ENCODE measurements around the gene NAA35. TPM values are rescaled to one million over a fixed set of nuclear protein-coding genes. Genes with fewer than 3 reads are reported as not detected.

NAA35 gene
- total and polyA plus RNA-seq, 2 experiments from 2014 or later = 19.7 to 22.0 TPM

DNA sequence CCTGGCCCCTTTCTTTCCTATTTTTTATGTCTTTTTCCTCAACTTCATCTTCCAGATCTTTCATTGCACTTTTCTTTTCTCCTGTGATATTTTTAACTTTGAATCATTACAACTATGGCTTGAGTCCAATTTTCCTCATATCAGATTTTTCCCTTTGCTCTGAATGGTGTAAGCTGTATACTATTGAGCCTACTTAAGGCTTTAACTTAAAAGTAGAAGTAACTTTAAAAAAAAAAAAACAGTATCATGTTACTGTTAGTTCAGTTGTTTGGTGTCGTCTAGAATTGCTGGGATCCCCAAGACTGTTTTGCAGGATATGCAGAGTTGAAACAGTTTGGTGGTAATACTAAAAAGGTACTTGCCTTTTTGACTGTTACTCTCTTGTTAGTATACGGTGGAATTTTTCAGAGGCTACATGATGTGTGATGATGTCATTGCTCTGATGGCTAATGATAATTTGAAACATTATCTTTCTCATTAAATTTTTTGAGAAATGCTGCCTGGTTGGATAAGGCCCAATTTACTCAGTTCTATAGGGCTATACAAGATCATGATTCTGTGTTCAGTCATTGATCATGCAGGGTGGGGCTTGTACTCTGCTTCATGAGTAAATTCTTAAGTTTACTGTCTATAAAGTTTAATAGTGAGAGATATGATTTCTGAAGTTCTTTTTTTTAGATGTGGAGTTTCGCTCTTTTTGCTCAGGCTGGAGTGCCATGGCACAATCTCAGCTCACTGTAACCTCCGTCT, 8.8 kb downstream of the NAA35 start:
- Histone ChIP-seq H3K27me3 (replicated peaks; ENCODE audit: insufficient read depth) (no peaks in the 10 kb centered on the region), H3F3A (ENCODE audit: insufficient read depth) (no peaks in the 10 kb centered on the region), H3K36me3 (ENCODE audit: low read depth) (peaks cover 44% of the 10 kb centered on the region; the same call in 1 of the 2 replicates), H4K20me1 (ENCODE audit: insufficient read depth) (no peaks in the 10 kb centered on the region), H3K4me1 (ENCODE audit: insufficient read depth) (no peaks in the 10 kb centered on the region), H3K4me2 (ENCODE audit: unreplicated experiment) (no peak overlapping the region), H3K9ac (no peak overlapping the region), H2AFZ (no peak overlapping the region), H3K4me3 (no peak overlapping the region), H3K27ac (no peak overlapping the region), H3K79me2 (ENCODE audit: insufficient read depth) (peaks cover 100% of the 10 kb centered on the region), H3K9me3 (ENCODE audit: low read depth) (no peaks in the 10 kb centered on the region), H3K9me2 (ENCODE audit: insufficient read depth) (no peaks in the 10 kb centered on the region)
- in situ Hi-C loops (cut with MboI) = no loop called here
- TF ChIP-seq EZH2phosphoT487 (IDR thresholded peaks at IDR 0.05; ENCODE audit: insufficient read depth, low read depth) (no peak), EZH2 (IDR thresholded peaks at IDR 0.05; ENCODE audit: insufficient read depth, poor library complexity, severe bottlenecking) (no peak)
- 77 to 80% methylated on average over 4 of the region's 4 CpGs for WGBS, 2 experiments (ENCODE audit: low coverage in 1 of 2, low lambda C conversion rate in 2 of 2, missing lambda C conversion rate in 2 of 2)
- peak; percentile 23 for DNase-seq

DNA sequence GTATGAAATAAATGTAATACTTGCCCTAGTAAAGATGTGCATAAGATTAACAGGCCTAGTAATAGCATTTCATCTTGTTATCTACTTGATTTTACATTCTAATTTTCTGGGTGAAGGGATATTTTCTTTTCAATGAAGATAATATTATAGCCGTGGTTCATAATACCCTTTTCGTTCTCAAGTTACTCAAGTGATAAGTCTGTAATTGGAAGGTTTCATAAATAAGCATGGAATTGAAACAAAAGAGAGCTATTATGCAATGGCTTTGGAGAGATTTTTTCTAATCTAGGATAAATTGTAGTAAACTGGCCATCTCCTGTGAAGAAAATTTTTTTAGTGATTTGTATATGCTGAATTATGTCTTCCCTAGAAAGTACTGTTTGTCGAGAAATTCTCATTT, 19.0 kb downstream of the NAA35 start:
- DNase-seq = no peak
- no peaks in the 10 kb centered on the region for H4K20me1 ChIP-seq (ENCODE audit: insufficient read depth)
- no peak overlapping the region for H3K4me3 ChIP-seq
- H3K36me3 ChIP-seq (ENCODE audit: low read depth) = peaks cover 39% of the 10 kb centered on the region
- 93 to 96% methylated on average over 3 of the region's 3 CpGs for WGBS, 2 experiments (ENCODE audit: low coverage in 1 of 2, low lambda C conversion rate in 2 of 2, missing lambda C conversion rate in 2 of 2)
- H3K27me3 ChIP-seq (replicated peaks; ENCODE audit: insufficient read depth) = no peaks in the 10 kb centered on the region
- no peaks in the 10 kb centered on the region for H3K4me1 ChIP-seq (ENCODE audit: insufficient read depth)
- H3F3A ChIP-seq (ENCODE audit: insufficient read depth) = no peaks in the 10 kb centered on the region
- H2AFZ ChIP-seq = no peak overlapping the region
- H3K4me2 ChIP-seq (ENCODE audit: unreplicated experiment) = no peak overlapping the region
- no peak overlapping the region for H3K27ac ChIP-seq
- H3K9me3 ChIP-seq (ENCODE audit: low read depth) = no peaks in the 10 kb centered on the region
- H3K79me2 ChIP-seq (ENCODE audit: insufficient read depth) = peaks cover 55% of the 10 kb centered on the region
- H3K9ac ChIP-seq = no peak overlapping the region
- H3K9me2 ChIP-seq (ENCODE audit: insufficient read depth) = no peaks in the 10 kb centered on the region
- TF ChIP-seq EZH2phosphoT487 (IDR thresholded peaks at IDR 0.05; ENCODE audit: insufficient read depth, low read depth) (no peak), EZH2 (IDR thresholded peaks at IDR 0.05; ENCODE audit: insufficient read depth, poor library complexity, severe bottlenecking) (no peak)
- in situ Hi-C loops (cut with MboI) = no loop called here

DNA sequence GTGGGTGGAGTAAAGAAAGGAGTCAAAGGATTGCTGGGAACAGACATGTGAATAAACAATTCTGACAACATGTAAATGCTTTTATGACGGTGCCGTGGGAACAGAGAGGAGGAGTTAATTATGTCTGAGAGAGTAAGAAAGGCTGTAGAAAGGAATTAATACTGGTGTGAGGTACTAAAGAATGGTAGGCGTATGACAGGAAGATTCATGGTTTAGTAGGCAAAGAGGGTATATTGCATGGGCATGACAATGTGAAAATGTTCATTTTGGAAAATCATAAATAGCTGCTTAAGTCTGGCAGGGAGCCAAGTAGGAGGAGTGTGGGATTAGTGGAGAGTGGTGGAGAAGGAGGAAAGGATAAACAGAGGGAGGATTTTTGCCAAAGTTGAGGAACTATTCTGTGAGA, 19.7 kb downstream of the NAA35 start:
- peaks cover 40% of the 10 kb centered on the region for H3K36me3 ChIP-seq (ENCODE audit: low read depth)
- in situ Hi-C loops (cut with MboI) = no loop called here

DNA sequence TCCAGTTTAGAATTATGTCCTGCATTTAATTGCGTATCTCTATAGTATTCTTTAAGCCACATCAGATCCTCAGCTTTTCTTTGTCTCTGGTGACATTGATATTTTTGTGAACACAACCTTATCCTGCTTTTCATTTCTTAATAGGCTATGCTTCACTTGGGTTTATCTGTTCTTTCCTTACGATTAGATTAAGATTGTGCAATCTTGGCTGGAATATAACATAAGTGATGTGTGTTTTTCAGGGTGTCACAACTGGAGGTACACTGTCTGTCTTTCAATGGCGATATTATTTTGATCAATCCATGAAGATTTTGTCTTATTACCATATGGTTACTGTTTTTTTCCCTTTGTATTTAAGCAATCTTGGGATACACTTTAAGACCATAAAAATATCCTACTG, 23.6 kb downstream of the NAA35 start:
- H3K9me2 ChIP-seq (ENCODE audit: insufficient read depth) = no peaks in the 10 kb centered on the region
- TF ChIP-seq EZH2phosphoT487 (IDR thresholded peaks at IDR 0.05; ENCODE audit: insufficient read depth, low read depth) = no peak
- no peak for TF ChIP-seq EZH2 (IDR thresholded peaks at IDR 0.05; ENCODE audit: insufficient read depth, poor library complexity, severe bottlenecking)
- H3K27me3 ChIP-seq (replicated peaks; ENCODE audit: insufficient read depth) = no peaks in the 10 kb centered on the region
- H3K27ac ChIP-seq = no peak overlapping the region
- H3K4me1 ChIP-seq (ENCODE audit: insufficient read depth) = no peaks in the 10 kb centered on the region
- H3K9ac ChIP-seq = no peak overlapping the region
- no peak overlapping the region for H3K4me3 ChIP-seq
- H3K36me3 ChIP-seq (ENCODE audit: low read depth) = peaks cover 44% of the 10 kb centered on the region; the same call in 1 of the 2 replicates
- H3K4me2 ChIP-seq (ENCODE audit: unreplicated experiment) = no peak overlapping the region
- no peaks in the 10 kb centered on the region for H3K9me3 ChIP-seq (ENCODE audit: low read depth)
- no peaks in the 10 kb centered on the region for H3F3A ChIP-seq (ENCODE audit: insufficient read depth)
- 84 to 87% methylated on average over 3 of the region's 3 CpGs for WGBS, 2 experiments (ENCODE audit: low coverage in 1 of 2, low lambda C conversion rate in 2 of 2, missing lambda C conversion rate in 2 of 2)
- no peaks in the 10 kb centered on the region for H4K20me1 ChIP-seq (ENCODE audit: insufficient read depth)
- DNase-seq = no peak
- in situ Hi-C loops (cut with MboI) = no loop called here
- H3K79me2 ChIP-seq (ENCODE audit: insufficient read depth) = peaks cover 28% of the 10 kb centered on the region
- H2AFZ ChIP-seq = no peak overlapping the region

More for the DNA sequence above, 19.7 kb downstream of the NAA35 start:
- Histone ChIP-seq H3K4me3 (no peak overlapping the region), H3K9me3 (ENCODE audit: low read depth) (no peaks in the 10 kb centered on the region), H3K4me2 (ENCODE audit: unreplicated experiment) (no peak overlapping the region), H3F3A (ENCODE audit: insufficient read depth) (no peaks in the 10 kb centered on the region), H3K9ac (no peak overlapping the region), H3K4me1 (ENCODE audit: insufficient read depth) (no peaks in the 10 kb centered on the region), H3K9me2 (ENCODE audit: insufficient read depth) (no peaks in the 10 kb centered on the region), H2AFZ (no peak overlapping the region), H3K27ac (no peak overlapping the region), H4K20me1 (ENCODE audit: insufficient read depth) (no peaks in the 10 kb centered on the region), H3K27me3 (replicated peaks; ENCODE audit: insufficient read depth) (no peaks in the 10 kb centered on the region), H3K79me2 (ENCODE audit: insufficient read depth) (peaks cover 49% of the 10 kb centered on the region)
- no peak for DNase-seq
- 97 to 100% methylated on average over 3 of the region's 3 CpGs for WGBS, 2 experiments (ENCODE audit: low coverage in 1 of 2, low lambda C conversion rate in 2 of 2, missing lambda C conversion rate in 2 of 2)
- no peak for TF ChIP-seq EZH2phosphoT487 (IDR thresholded peaks at IDR 0.05; ENCODE audit: insufficient read depth, low read depth)
- TF ChIP-seq EZH2 (IDR thresholded peaks at IDR 0.05; ENCODE audit: insufficient read depth, poor library complexity, severe bottlenecking) = no peak

Data from GM23248 (cell line).